ENCODE results near the gene MCF2L. TPM values are rescaled to one million over a fixed set of nuclear protein-coding genes. Genes with fewer than 3 reads are reported as not detected.

The MCF2L gene
- total RNA-seq, 1 donor from 2014 or later: 83.0 TPM

GRCh38 chr13:113074876-113075275 lies 105.9 kb downstream of the MCF2L start:
- H3K4me3 Mint-ChIP-seq (ENCODE audit: unreplicated experiment): no peak overlapping the region
- peaks cover 7% of the 10 kb centered on the region for H3K4me1 Mint-ChIP-seq (ENCODE audit: low read depth, unreplicated experiment)
- peaks cover 2% of the 10 kb centered on the region for H3K9me3 Mint-ChIP-seq (ENCODE audit: unreplicated experiment)
- no peak overlapping the region for H3K27ac Mint-ChIP-seq (ENCODE audit: unreplicated experiment)
- peaks cover 9% of the 10 kb centered on the region for H3K36me3 Mint-ChIP-seq (ENCODE audit: unreplicated experiment)
- TF ChIP-seq CTCF (IDR thresholded peaks at IDR 0.05; ENCODE audit: partially characterized antibody, unreplicated experiment): no peak
- peaks cover 9% of the 10 kb centered on the region for H3K27me3 Mint-ChIP-seq (ENCODE audit: unreplicated experiment)
- peak; percentile 5 for DNase-seq

GRCh38 chr13:113075711-113076110 lies 106.7 kb downstream of the MCF2L start:
- Mint-ChIP-seq H3K27me3 (ENCODE audit: unreplicated experiment) (peaks cover 9% of the 10 kb centered on the region), H3K27ac (ENCODE audit: unreplicated experiment) (no peak overlapping the region), H3K9me3 (ENCODE audit: unreplicated experiment) (peaks cover 2% of the 10 kb centered on the region), H3K4me3 (ENCODE audit: unreplicated experiment) (no peak overlapping the region), H3K36me3 (ENCODE audit: unreplicated experiment) (peaks cover 9% of the 10 kb centered on the region), H3K4me1 (ENCODE audit: low read depth, unreplicated experiment) (peaks cover 7% of the 10 kb centered on the region)
- DNase-seq: peak; percentile 3
- TF ChIP-seq CTCF (IDR thresholded peaks at IDR 0.05; ENCODE audit: partially characterized antibody, unreplicated experiment): no peak

GRCh38 chr13:113076681-113077401 lies 107.8 kb downstream of the MCF2L start:
- peak; percentile 9 for DNase-seq
- H3K36me3 Mint-ChIP-seq (ENCODE audit: unreplicated experiment): peaks cover 9% of the 10 kb centered on the region
- H3K4me1 Mint-ChIP-seq (ENCODE audit: low read depth, unreplicated experiment): peaks cover 11% of the 10 kb centered on the region
- TF ChIP-seq CTCF (IDR thresholded peaks at IDR 0.05; ENCODE audit: partially characterized antibody, unreplicated experiment): no peak
- H3K9me3 Mint-ChIP-seq (ENCODE audit: unreplicated experiment): peaks cover 3% of the 10 kb centered on the region
- H3K27me3 Mint-ChIP-seq (ENCODE audit: unreplicated experiment): peaks cover 9% of the 10 kb centered on the region
- H3K4me3 Mint-ChIP-seq (ENCODE audit: unreplicated experiment): no peak overlapping the region
- no peak overlapping the region for H3K27ac Mint-ChIP-seq (ENCODE audit: unreplicated experiment)

- TF ChIP-seq CTCF (IDR thresholded peaks at IDR 0.05; ENCODE audit: partially characterized antibody, unreplicated experiment): no peak
- Mint-ChIP-seq H3K36me3 (ENCODE audit: unreplicated experiment) (peaks cover 9% of the 10 kb centered on the region), H3K27me3 (ENCODE audit: unreplicated experiment) (peaks cover 9% of the 10 kb centered on the region), H3K4me3 (ENCODE audit: unreplicated experiment) (no peak overlapping the region), H3K27ac (ENCODE audit: unreplicated experiment) (no peak overlapping the region), H3K4me1 (ENCODE audit: low read depth, unreplicated experiment) (peaks cover 11% of the 10 kb centered on the region), H3K9me3 (ENCODE audit: unreplicated experiment) (peaks cover 3% of the 10 kb centered on the region)
- peak; percentile 3 for DNase-seq
These were observed 108.5 kb downstream of the MCF2L start for GRCh38 chr13:113077566-113077952.
